Memory B cell (primary cell): ENCODE data around the gene CENPM.
A peak's percentile ranks its signal among the peaks of the same experiment; 100 is the strongest.

Experiments used
- ATAC-seq: fragments of 150-1000 bp; cut with Tn5 transposase; 2 replicates; pipeline ENCODE4 v1.10.0; 2021; ENCODE audit warnings: low read depth, mild to moderate bottlenecking, moderate library complexity
- DNase-seq, 2 donors: peaks; one replicate each; pipeline ENCODE4 v3.0.0; 2022; ENCODE audit warnings: low spot score in 2 of 2
- H3K27ac Mint-ChIP-seq: one replicate; pipeline ENCODE4 v1.8.0; 2022; ENCODE audit warnings: mild to moderate bottlenecking, moderate library complexity, mixed read lengths
- H3K27me3 Mint-ChIP-seq: one replicate; pipeline ENCODE4 v1.8.0; 2022; ENCODE audit warnings: mixed read lengths
- H3K36me3 Mint-ChIP-seq: one replicate; pipeline ENCODE4 v1.8.0; 2022; ENCODE audit warnings: mild to moderate bottlenecking, mixed read lengths
- H3K4me1 Mint-ChIP-seq: one replicate; pipeline ENCODE4 v1.8.0; 2022; ENCODE audit warnings: mixed read lengths
- H3K4me3 Mint-ChIP-seq: one replicate; pipeline ENCODE4 v1.8.0; 2022; ENCODE audit warnings: mild to moderate bottlenecking, moderate library complexity, mixed read lengths
- H3K9me3 Mint-ChIP-seq: one replicate; pipeline ENCODE4 v1.8.0; 2022; ENCODE audit warnings: mixed read lengths

The CENPM gene

GRCh38 chr22:41910050-41911000 lies 36.6 kb downstream of the CENPM start:
- peak in 1 of 2 donors; percentile 66 for DNase-seq
- peak overlapping the region; percentile 86 for H3K27ac Mint-ChIP-seq
- H3K27me3 Mint-ChIP-seq = peaks cover 10% of the 10 kb centered on the region
- peak overlapping the region; percentile 70 for H3K4me3 Mint-ChIP-seq
- H3K9me3 Mint-ChIP-seq = no peaks in the 10 kb centered on the region
- peaks cover 8% of the 10 kb centered on the region for H3K36me3 Mint-ChIP-seq
- H3K4me1 Mint-ChIP-seq = peaks cover 31% of the 10 kb centered on the region
- ATAC-seq = peak; percentile 19

DNA sequence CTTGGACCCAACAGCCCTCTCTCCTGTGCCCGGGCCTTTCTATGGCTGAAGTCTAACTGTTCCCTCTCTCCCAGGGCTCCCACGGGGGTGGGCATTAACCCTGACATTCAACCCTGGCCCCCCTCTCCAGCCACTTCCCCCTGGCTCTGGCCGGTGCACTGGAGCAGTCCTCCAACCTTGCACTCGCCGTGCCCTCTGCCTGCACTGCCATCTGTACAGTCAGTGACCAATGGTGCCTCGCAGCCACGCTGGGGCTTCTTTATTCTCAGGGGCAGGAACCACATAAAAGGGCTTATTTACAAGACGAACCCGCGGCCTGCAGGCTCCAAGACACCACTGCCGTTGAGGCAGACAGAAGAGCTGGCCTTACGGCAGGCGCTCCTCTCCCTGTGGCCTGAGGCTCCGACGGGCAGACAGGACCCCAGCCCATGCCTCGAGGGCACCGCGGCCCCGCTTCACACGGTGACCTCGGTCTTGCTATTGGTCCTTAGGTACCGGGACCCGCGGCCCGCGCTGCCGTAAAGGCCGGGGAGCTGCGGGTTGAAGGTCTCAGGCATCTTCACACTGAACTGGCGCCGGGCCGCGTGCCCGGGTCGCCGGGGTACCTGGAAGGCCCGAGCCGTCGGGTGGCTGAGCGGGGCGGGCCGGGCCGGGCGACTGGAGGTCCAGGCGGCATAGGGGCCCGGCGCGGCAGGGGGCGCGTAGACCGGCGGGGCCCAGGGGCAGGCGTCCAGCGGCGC lies 37.5 kb downstream of the CENPM start:
- peaks cover 31% of the 10 kb centered on the region for H3K4me1 Mint-ChIP-seq
- peaks cover 10% of the 10 kb centered on the region for H3K27me3 Mint-ChIP-seq
- H3K9me3 Mint-ChIP-seq = no peaks in the 10 kb centered on the region
- peak in 1 of 2 donors; percentile 50 for DNase-seq
- peak overlapping the region; percentile 70 for H3K4me3 Mint-ChIP-seq
- peaks cover 8% of the 10 kb centered on the region for H3K36me3 Mint-ChIP-seq
- no peak for ATAC-seq
- H3K27ac Mint-ChIP-seq = peak overlapping the region; percentile 90

DNA sequence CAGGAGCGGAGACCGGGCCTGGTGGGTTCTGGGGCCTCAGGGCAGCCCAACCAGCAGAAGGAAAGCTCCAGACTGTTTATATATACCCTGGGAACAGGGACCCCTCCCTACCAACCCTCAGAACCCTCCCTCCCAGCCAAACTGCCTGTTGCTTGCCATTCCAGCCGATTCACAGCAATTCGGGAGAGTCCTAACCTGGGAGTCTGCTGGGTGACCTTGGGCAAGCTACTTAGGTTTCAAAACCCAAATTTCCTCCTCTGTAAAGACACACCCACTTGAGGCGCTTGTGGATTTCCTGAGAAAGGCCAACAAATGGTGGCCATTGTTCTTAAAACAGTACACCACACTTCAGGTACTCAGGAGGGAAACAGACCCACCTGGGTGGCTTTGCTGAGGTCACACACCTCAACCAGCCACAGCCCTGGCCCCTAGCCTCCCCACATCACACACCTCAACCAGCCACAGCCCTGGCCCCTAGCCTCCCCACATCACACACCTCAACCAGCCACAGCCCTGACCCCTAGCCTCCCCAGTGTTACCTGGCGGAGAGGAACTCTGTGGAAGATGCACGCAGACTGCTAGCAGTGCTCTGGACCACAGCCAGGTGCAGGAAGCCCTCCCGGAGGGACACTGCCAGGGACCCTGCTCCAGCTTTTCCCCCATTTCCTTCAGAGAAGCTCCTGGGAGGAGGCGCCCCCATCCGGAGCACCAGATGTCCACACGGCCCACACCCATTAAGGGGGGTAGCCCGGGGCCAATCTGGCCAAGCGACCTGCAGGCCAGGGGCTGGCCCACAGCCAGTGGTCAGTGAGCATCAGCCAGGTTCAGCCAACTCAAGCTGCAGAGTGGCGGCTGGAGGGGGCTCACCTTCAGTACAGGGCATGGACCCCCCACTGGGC lies 38.3 kb downstream of the CENPM start:
- peak overlapping the region; percentile 58 for H3K4me3 Mint-ChIP-seq
- H3K4me1 Mint-ChIP-seq = peaks cover 31% of the 10 kb centered on the region
- peaks cover 12% of the 10 kb centered on the region for H3K36me3 Mint-ChIP-seq
- peaks cover 10% of the 10 kb centered on the region for H3K27me3 Mint-ChIP-seq
- H3K27ac Mint-ChIP-seq = peak overlapping the region; percentile 90
- ATAC-seq (peak; percentile 25), DNase-seq (peak in 1 of 2 donors; percentile 33)
- H3K9me3 Mint-ChIP-seq = no peaks in the 10 kb centered on the region

DNA sequence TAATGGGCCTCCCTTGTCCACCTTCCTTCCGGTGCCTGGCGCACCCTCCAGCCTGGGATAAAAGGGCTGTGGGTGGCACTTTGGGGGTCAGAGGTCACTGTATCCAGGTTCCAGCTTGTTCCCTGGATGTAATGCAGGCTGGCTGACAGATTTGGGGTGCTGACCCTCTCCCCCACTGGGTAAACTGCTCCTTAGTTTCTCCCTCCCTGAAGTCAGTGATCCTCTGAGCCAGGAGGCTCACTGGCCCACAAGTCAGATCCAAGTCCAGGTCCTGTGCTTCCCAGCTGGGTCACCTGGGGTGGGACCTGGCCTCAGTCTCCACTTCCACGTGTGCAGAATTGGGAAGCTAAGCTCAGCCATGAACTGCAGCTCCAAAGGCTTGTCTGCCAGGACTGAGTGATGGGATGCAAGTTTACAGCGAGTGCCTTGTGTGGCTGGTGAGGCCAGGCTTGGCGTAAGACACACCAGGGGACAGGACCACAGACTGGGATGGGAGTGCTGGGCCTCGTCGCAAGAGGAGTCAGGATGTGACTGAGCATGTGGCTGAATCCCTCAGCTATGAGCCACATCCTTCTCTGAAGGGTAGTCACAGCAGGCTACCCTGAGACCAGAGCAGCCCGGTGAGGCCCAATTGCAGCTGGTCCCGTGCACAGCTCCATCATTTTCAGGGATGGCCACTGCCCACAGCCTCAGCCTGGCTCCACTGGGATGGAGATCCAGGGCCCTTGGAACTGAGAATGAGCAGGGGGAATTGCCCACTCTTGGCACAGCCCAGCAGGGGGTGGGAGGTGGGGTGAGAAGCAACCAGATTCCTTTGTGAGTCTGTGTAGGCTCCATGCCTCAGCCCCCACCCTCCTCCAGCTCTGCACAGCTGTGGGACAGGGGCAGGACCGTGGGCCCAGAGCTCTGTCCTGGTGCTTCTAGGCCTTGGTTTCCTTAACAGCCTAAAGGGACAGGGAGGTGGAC lies 39.2 kb downstream of the CENPM start:
- H3K27me3 Mint-ChIP-seq = peaks cover 5% of the 10 kb centered on the region
- ATAC-seq = no peak
- H3K4me3 Mint-ChIP-seq = no peak overlapping the region
- no peaks in the 10 kb centered on the region for H3K9me3 Mint-ChIP-seq
- DNase-seq = no peak
- H3K36me3 Mint-ChIP-seq = peaks cover 12% of the 10 kb centered on the region
- peaks cover 23% of the 10 kb centered on the region for H3K4me1 Mint-ChIP-seq
- H3K27ac Mint-ChIP-seq = peak overlapping the region; percentile 90

GRCh38 chr22:41906822-41907221 lies 40.1 kb downstream of the CENPM start:
- H3K36me3 Mint-ChIP-seq = peaks cover 12% of the 10 kb centered on the region
- no peak for DNase-seq
- peaks cover 20% of the 10 kb centered on the region for H3K4me1 Mint-ChIP-seq
- no peaks in the 10 kb centered on the region for H3K9me3 Mint-ChIP-seq
- no peak overlapping the region for H3K4me3 Mint-ChIP-seq
- no peak for ATAC-seq
- peak overlapping the region; percentile 41 for H3K27ac Mint-ChIP-seq
- peaks cover 3% of the 10 kb centered on the region for H3K27me3 Mint-ChIP-seq

DNA sequence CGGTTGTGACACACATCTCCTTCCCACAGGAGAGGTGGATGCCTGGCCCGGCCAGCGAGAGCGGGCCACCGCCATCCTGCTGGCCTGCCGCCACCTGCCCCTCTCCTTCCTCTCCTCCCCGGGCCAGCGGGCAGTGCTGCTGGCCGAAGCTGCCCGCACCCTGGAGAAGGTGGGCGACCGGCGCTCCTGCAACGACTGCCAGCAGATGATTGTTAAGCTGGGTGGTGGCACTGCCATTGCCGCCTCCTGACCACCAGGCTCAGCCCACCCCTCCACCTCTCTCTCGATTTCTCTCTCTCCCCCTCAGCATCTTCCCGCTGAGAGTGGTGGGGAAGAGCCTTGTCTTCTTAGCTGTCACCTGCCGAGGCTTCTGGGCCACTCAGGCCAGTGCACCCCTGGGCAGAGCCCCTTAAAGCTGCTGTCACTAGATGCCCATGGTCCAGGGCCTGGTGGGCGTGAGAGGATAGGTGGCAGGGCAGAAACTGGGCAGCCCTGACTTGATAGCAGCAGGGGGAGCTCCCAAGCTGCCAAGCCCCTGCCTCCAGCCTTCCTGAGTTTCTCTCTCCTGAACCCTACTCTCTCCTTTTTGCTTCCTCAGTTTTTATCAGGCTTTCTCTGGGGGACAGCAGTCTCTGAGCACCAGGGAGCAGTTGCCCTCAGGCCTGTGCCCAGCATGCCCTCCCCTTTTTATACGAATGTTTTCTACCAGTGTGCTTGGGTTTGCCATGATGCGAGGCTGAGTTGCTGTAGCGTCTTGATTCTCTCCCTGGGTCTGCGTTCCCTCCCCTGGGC lies 41.3 kb downstream of the CENPM start:
- peak overlapping the region; percentile 87 for H3K27ac Mint-ChIP-seq
- DNase-seq (no peak), ATAC-seq (no peak)
- no peaks in the 10 kb centered on the region for H3K9me3 Mint-ChIP-seq
- no peaks in the 10 kb centered on the region for H3K27me3 Mint-ChIP-seq
- H3K36me3 Mint-ChIP-seq = peaks cover 12% of the 10 kb centered on the region
- no peak overlapping the region for H3K4me3 Mint-ChIP-seq
- peaks cover 15% of the 10 kb centered on the region for H3K4me1 Mint-ChIP-seq

- peak overlapping the region; percentile 14 for H3K27ac Mint-ChIP-seq
- peaks cover 12% of the 10 kb centered on the region for H3K36me3 Mint-ChIP-seq
- H3K27me3 Mint-ChIP-seq = no peaks in the 10 kb centered on the region
- H3K9me3 Mint-ChIP-seq = no peaks in the 10 kb centered on the region
- H3K4me1 Mint-ChIP-seq = peaks cover 15% of the 10 kb centered on the region
- ATAC-seq (no peak), DNase-seq (peak in 1 of 2 donors; percentile 19)
- no peak overlapping the region for H3K4me3 Mint-ChIP-seq
Measured at GRCh38 chr22:41904450-41905410, 42.2 kb downstream of the CENPM start.

- Mint-ChIP-seq H3K36me3 (peaks cover 14% of the 10 kb centered on the region), H3K4me1 (peaks cover 3% of the 10 kb centered on the region), H3K4me3 (no peak overlapping the region), H3K27me3 (no peaks in the 10 kb centered on the region), H3K9me3 (no peaks in the 10 kb centered on the region), H3K27ac (no peak overlapping the region)
- ATAC-seq (no peak), DNase-seq (no peak)
Measured at GRCh38 chr22:41902932-41903421, 44.0 kb downstream of the CENPM start.

GRCh38 chr22:41902016-41902415 lies 44.9 kb downstream of the CENPM start:
- Mint-ChIP-seq H3K4me3 (no peak overlapping the region), H3K27me3 (no peaks in the 10 kb centered on the region), H3K9me3 (no peaks in the 10 kb centered on the region), H3K4me1 (no peaks in the 10 kb centered on the region), H3K27ac (no peak overlapping the region), H3K36me3 (peaks cover 14% of the 10 kb centered on the region)
- ATAC-seq = no peak
- no peak for DNase-seq

DNA sequence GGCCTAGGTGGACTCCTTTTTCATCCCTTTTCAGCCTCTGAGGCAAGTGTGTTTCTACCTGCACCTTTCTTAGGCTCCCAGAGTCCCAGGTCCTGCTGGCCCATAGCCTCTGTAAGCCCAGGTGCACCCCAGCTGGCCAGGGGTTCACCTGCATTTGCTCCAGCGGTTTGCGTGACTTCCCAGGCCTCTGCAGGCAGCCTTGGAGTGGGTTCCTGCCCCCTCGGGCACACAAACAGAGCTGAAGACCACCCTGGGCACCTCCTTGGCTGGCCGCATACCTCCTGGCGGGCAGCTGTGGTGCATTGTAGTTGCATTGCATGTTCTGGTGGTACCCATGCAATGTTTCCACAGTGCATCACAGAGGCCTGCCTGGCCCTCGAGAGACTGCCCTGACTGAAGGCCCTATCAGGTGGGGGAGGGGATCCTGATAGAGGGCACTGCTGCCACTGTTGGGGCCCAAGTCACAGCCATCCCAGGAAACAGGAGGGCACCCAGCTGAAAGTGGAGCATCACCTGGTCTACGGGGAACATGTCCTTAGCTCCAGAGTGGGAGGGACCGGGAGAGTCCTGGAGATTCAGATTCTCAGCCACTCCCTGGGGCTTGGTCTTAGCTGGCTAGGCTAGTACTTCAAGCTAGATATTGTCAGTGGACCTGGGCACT lies 46.2 kb downstream of the CENPM start:
- ATAC-seq (no peak), DNase-seq (no peak)
- no peak overlapping the region for H3K4me3 Mint-ChIP-seq
- H3K27ac Mint-ChIP-seq = no peak overlapping the region
- H3K27me3 Mint-ChIP-seq = no peaks in the 10 kb centered on the region
- no peaks in the 10 kb centered on the region for H3K4me1 Mint-ChIP-seq
- H3K9me3 Mint-ChIP-seq = no peaks in the 10 kb centered on the region
- H3K36me3 Mint-ChIP-seq = peaks cover 19% of the 10 kb centered on the region
